OCI-M1 (cell line): ENCODE data around the gene POLR2F.

Source experiments
- DNase-seq: peaks from one replicate; lab custom pipeline; 2025; lab: John Stamatoyannopoulos, UW

The POLR2F gene

DNA sequence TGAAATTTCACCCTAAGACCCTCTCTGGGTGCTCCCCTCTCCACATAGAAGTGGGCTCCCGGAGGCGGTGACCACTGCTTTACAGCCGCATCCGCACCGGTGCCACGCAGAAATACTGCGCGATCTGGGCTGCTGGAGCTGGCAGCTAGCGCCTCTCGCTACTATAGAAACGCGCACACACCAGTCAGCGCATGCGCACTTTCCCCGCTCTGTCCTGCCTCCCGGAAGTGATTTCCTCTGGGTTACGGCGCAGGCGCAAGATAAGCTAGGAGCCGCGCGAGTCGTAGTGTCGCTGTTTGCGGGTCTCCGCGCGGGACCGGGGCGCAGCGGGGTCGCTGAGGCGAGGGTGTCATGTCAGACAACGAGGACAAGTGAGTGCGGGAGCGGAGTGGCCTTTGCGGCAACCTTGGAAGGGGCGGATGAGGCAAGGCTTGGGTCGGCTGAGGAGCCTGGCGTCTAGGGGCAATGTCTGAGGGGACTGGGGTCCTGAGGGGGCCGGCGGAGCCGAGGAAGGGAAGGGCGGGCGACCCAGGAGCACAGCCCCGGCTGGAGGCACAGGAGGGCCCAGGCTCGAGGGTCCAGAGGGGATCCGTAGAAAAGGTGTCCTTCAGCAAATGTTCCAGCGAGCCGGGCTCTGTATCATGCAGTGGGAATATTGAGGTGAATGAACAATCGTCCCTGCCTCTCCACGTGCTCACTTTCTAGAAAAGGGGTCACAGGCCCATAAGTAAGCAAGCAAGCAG lies at the start of gene POLR2F, which contains the start of gene C22orf23:
Gene POLR2F (plus strand): TSS at position 263 of the 743 bp plus-strand sequence. CDS start 89 bp downstream, at position 352.
Gene C22orf23 (minus strand): TSS at position 165 of the 743 bp plus-strand sequence. CDS start 452 bp downstream, outside the sequence.
- peak; percentile 97 for DNase-seq

GRCh38 chr22:37904572-37905533 lies 48.6 kb upstream of the POLR2F start:
- peak; percentile 62 for DNase-seq

DNA sequence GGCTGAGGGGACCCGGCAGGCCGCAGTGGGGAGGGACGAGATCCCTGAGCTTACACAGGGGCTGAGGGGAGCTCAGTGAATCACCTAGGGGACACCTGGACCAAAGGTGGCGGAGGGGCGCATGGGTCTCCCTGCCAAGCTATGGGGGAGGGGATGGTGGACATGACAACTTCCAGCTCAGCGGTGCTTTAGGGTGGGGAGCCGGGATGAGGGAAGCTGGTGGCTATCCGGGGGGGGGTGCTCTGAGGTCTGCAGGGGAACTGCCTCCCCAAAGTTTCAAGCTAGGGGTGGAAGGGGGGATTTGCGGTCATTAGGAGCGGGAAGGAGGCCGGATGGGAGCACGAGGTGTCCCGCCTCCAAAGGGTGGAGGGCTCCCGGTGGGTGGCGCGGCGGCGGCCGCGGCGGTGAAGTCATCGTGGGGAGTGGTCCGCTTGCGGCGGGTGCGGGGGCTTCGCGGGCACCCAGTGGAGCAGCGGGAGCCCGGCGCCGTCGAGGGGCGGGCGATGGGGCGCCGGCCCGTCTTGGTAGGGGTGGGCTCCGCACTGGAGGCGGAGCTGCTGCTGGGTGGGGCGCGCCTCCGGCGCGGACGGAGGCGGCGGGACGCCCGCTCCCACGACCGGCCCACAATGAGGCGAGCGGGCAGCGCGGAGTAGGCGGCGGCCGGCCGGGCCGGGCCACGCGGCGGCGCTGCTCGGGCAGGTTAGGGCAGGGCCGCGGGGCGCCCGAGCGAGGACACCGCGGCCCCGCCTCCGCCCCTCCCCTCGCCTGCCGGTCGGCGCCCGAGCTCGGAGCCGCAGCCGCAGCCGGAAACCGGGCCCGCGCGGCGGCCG lies 47.8 kb upstream of the POLR2F start, which contains the start of gene MICALL1:
Gene MICALL1 (plus strand): TSS at position 764 of the 830 bp plus-strand sequence. CDS start 126 bp downstream, outside the sequence.
- peak; percentile 81 for DNase-seq

GRCh38 chr22:37906364-37907008 lies 47.0 kb upstream of the POLR2F start:
- DNase-seq, result no peak

DNA sequence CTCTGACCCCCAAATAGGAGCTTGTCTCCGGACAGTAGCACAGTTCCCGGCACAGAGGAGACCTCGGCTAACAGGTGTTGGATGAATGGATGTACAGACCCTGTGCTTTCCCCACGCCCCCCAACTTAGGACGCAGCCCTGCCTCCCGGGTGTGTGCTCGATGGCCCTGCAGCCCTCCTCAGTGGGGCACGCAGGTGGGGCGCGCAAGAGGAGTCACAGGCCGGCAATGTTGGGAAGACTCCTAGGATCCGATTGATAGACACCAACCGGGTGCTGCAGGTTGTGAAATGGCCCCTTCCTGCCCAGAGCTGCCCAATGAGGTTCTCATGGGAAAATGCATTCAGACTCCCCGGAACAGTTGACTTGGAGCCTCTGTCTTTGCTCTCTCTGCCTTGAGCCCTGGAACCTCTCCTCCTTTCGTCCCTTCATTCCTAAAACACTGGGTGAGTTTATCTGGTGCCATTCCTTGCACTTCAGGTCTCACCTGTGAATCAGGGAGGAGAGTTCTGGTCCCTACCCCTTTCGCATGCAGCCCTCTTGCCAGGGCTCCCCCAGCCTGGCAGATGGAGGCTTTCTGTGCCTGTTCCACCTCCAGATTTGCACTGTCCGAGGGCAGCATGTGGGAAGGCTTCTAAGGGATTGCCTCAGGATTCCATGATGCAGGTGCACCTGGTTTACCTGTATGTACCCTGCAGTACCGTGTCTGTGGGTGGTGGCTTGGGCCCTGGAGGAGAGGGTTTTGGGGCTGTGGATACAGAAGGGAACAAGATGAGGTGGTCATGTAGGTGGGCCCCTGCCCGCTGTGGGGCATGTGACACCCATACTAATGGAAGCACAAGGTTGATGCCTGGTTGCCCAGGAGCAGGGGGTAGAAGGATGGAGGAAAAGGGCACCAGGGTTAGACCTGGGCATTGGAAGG lies 46.2 kb upstream of the POLR2F start:
- no peak for DNase-seq

DNA sequence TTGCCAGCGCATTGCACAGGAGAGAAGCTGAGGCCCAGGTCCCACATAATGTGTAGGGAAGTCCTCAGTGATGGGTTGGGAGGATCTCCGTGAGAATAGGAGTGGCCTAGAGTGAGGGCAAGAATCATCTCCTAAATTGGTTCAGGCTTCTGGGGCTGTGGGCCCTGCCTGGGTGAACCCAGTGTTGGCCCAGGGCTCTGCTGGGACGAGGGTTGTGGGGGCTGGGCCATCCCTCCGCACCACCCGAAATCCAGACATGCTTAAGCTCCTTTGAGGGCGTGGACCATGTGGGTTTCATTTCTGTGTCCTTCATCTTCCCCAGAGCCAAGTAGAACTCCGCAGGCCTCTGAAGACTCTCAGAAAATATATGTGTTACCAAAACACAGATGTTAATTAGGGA lies 43.7 kb upstream of the POLR2F start:
- no peak for DNase-seq

GRCh38 chr22:37910890-37911672 lies 42.4 kb upstream of the POLR2F start:
- DNase-seq, result no peak

DNA sequence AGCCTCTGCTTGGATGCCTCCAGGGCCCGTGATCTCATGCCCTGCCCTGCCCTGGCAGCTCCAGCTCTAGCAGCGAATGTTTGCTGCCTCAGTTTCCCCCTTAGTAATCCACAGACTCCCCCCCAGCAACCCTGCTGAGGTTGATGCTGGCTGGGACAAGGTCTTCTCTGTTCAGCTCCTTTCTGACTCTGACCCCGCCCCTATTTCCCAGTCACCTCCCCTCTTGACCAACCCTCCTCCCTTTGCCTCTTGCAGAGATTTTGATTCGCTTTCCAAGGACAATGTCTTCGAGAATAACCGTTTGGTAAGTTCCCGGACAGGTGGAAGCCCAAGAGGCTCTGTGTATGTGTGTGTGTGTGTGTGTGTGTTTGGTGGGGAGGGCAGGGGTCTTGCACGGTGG lies 41.8 kb upstream of the POLR2F start:
- no peak for DNase-seq

DNA sequence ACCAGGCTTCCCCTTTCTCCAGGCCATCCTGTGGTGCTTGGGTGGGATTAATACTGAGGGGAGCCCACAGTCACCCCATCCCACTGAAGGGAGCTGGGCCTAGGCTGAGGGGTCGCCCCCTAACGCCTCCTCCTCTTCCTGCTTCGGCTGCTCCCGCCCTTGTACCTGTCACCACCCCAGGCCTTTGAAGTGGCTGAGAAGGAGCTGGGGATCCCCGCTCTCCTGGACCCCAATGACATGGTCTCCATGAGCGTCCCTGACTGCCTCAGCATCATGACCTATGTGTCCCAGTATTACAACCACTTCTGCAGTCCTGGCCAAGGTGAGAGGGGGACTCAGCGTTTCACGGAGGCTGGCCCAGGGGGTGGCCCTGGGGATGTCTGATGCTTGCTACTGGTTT lies 41.3 kb upstream of the POLR2F start:
- no peak for DNase-seq

- no peak for DNase-seq
Measured at GRCh38 chr22:37913233-37913721, 40.2 kb upstream of the POLR2F start.

DNA sequence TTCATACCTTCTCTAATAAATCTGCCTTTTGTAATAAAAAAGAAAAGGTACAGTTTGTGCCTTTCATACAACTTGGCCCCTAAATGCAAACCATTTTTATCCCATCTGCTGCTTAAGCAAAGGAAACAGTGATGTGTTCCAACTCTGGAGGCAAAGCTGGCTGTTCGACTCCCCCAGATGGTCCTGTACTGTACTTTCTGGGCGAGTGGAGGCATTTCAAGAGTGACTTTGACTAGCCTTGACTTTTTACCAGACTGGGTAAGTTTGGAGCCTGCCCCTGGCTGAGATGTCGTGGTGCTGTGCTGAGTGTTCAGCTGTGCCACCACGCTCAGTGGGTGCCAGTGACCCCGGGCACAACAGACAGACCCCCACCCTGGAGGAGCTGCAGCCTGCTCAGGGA lies 37.2 kb upstream of the POLR2F start:
- no peak for DNase-seq

- DNase-seq, result no peak
Measured at GRCh38 chr22:37917874-37918548, 35.5 kb upstream of the POLR2F start.

GRCh38 chr22:37918580-37919270 lies 34.8 kb upstream of the POLR2F start:
- no peak for DNase-seq

GRCh38 chr22:37920126-37920525 lies 33.4 kb upstream of the POLR2F start:
- no peak for DNase-seq

DNA sequence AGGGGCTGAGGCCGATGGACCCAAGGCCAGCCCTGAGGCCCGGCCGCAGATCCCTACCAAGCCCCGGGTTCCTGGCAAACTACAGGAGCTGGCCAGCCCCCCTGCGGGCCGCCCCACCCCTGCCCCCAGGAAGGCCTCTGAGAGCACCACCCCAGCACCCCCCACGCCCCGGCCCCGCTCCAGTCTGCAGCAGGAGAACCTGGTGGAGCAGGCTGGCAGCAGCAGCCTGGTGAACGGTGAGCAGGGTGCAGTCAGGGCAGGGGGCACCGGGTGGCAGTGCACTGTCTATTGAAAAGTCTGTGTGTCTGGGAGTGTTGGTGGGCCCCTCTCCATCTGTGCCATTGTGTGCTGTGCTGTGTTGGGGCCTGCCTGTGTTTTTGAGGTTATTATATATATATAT lies 31.3 kb upstream of the POLR2F start:
- no peak for DNase-seq

DNA sequence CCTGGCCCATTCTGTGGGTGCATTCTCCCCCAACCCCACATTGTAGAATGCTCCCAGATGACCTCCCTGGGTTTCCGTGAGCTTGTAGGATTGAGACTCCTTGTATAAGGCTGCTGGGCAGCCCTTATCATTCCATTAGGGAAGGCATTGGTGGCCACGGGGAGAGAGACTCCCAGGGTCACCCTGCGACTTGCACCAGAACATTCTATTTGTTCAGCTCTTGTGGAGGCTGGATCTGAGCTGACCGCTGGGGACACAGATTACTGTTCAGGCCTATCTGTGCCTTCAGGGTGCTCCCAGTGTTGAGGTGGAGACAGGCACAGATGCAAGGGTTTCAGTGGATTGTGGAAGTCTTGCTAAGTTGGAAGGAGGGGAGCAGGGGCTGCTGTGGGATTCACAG lies 29.6 kb upstream of the POLR2F start:
- no peak for DNase-seq

DNA sequence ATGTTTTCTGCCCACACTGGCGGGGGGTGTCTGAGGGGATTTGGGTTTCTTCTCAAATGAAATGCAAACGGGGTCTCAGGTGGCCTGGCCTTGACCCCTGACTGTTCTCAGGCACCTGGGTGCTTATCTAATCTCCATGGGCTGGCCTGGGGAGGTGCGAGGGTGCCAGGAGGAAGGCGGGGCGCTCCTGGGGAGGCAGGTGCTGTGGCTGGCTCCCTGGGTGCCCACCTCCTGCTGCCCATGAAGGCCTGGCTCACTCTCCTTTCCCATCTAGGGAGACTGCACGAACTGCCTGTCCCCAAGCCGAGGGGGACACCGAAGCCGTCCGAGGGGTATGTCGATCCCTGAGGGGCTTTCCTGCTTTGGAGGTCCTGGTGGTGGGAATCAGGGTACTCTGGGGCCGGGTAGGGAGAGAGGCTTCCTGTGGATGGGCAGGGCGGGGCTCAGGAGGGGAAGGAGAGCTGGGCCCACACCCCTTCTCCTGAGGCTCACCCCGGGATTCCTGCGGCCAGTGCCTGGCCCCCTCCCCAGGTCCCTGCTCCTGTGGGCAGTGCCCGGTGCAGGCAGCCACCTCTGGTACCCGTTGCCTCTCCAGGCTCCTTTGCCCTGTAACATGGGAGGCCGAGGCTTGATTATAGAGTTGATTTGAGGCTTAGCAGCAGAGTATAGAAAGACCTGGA lies 29.0 kb upstream of the POLR2F start:
- DNase-seq, result no peak
